DOHH2 (cell line): Measurements from ENCODE around the gene DNAH5.

Source experiments
- H3F3A ChIP-seq: fragments of 200-600 bp; sonication (generic), shearing (Covaris generic); 2 replicates; pipeline ENCODE4 v1.6.0; 2016; ENCODE audit warnings: antibody characterized with exemption, mild to moderate bottlenecking; ENCODE audit not compliant: control insufficient read depth, insufficient read depth
- H3K27ac ChIP-seq: fragments of 200-600 bp; sonication (generic); 2 replicates; pipeline ENCODE4 v1.5.1; 2014; ENCODE audit warnings: low read depth, mild to moderate bottlenecking, low read length, moderate library complexity
- H3K27me3 ChIP-seq: fragments of 200-600 bp; sonication (generic); 2 replicates; pipeline ENCODE4 v1.6.1; 2014; ENCODE audit warnings: mild to moderate bottlenecking, low read length, mixed read lengths; ENCODE audit not compliant: control insufficient read depth
- H3K36me3 ChIP-seq: fragments of 200-600 bp; sonication (generic); 2 replicates; pipeline ENCODE4 v1.6.1; 2014; ENCODE audit warnings: mild to moderate bottlenecking, low read length, moderate library complexity, mixed read lengths; ENCODE audit not compliant: control insufficient read depth
- H3K4me1 ChIP-seq: fragments of 200-600 bp; sonication (generic); 2 replicates; pipeline ENCODE4 v1.6.1; 2014; ENCODE audit warnings: mild to moderate bottlenecking, low read length, mixed read lengths; ENCODE audit not compliant: control insufficient read depth
- H3K4me2 ChIP-seq: fragments of 200-600 bp; sonication (generic); 2 replicates; pipeline ENCODE4 v1.6.0; 2014; ENCODE audit warnings: mild to moderate bottlenecking, low read length, moderate library complexity
- H3K4me3 ChIP-seq: fragments of 200-600 bp; sonication (generic); 2 replicates; pipeline ENCODE4 v1.5.1; 2014; ENCODE audit warnings: mild to moderate bottlenecking, low read length, mixed read lengths
- H3K79me2 ChIP-seq: fragments of 200-600 bp; sonication (generic); 2 replicates; pipeline ENCODE4 v1.6.1; 2014; ENCODE audit warnings: mild to moderate bottlenecking, low read length, mixed read lengths; ENCODE audit not compliant: control insufficient read depth
- H3K9me2 ChIP-seq: fragments of 200-600 bp; sonication (generic); replicated peaks from 2 replicates; pipeline ENCODE4 v1.6.1; 2014; ENCODE audit warnings: mild to moderate bottlenecking, low read length, mixed read lengths; ENCODE audit not compliant: control insufficient read depth
- H3K9me3 ChIP-seq: fragments of 200-600 bp; sonication (generic); 2 replicates; pipeline ENCODE4 v1.6.1; 2014; ENCODE audit warnings: antibody characterized with exemption, low read length, mixed read lengths; ENCODE audit not compliant: control insufficient read depth, insufficient read depth
- H4K20me1 ChIP-seq: fragments of 200-600 bp; sonication (generic); 2 replicates; pipeline ENCODE4 v1.6.0; 2014; ENCODE audit warnings: low read depth, mild to moderate bottlenecking, antibody characterized with exemption, low read length, moderate library complexity; ENCODE audit not compliant: control insufficient read depth, insufficient read depth
- EZH2phosphoT487 ChIP-seq: fragments of 200-600 bp; sonication (generic); IDR thresholded peaks from 2 replicates; pipeline ENCODE4 v1.6.1; 2017; ENCODE audit warnings: borderline replicate concordance, mild to moderate bottlenecking, antibody characterized with exemption, low read length, moderate library complexity, mixed read lengths
- TF ChIP-seq, protein P1 (sequence below): fragments of 200-600 bp; sonication (generic); IDR thresholded peaks from one replicate; pipeline ENCODE4 v1.5.1; 2014; ENCODE audit warnings: antibody characterized with exemption, mild to moderate bottlenecking, low read depth, low read length; ENCODE audit not compliant: poor library complexity, severe bottlenecking

The DNAH5 gene

DNA sequence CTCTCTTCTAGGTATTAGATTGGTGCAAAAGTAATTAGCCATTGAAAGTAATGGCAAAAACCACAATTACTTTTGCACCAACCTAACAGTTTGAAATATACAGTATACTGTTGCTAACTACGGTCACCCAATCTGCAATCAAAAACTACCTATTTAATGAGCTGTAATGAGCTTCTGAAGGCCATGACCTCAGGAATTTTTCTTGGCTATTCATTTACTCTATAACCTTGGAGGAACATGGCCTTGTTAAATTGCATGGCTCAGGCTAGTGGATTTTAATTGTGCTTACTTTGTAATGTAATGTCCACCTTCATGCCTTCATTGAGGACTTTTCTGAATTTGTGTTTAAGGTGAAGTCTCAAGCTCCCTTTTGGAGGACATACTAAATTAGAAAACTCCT, 24.7 kb downstream of the DNAH5 start:
- Histone ChIP-seq H3K27me3 (no peaks in the 10 kb centered on the region), H3K27ac (no peak overlapping the region), H3K9me2 (no peaks in the 10 kb centered on the region), H3K36me3 (no peaks in the 10 kb centered on the region), H3K4me2 (no peak overlapping the region), H3K9me3 (no peaks in the 10 kb centered on the region), H3K4me1 (no peaks in the 10 kb centered on the region), H3F3A (no peaks in the 10 kb centered on the region), H3K4me3 (no peak overlapping the region), H4K20me1 (no peaks in the 10 kb centered on the region), H3K79me2 (no peaks in the 10 kb centered on the region)
- TF ChIP-seq, protein P1, sequence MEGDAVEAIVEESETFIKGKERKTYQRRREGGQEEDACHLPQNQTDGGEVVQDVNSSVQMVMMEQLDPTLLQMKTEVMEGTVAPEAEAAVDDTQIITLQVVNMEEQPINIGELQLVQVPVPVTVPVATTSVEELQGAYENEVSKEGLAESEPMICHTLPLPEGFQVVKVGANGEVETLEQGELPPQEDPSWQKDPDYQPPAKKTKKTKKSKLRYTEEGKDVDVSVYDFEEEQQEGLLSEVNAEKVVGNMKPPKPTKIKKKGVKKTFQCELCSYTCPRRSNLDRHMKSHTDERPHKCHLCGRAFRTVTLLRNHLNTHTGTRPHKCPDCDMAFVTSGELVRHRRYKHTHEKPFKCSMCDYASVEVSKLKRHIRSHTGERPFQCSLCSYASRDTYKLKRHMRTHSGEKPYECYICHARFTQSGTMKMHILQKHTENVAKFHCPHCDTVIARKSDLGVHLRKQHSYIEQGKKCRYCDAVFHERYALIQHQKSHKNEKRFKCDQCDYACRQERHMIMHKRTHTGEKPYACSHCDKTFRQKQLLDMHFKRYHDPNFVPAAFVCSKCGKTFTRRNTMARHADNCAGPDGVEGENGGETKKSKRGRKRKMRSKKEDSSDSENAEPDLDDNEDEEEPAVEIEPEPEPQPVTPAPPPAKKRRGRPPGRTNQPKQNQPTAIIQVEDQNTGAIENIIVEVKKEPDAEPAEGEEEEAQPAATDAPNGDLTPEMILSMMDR = no peak
- no peak for TF ChIP-seq EZH2phosphoT487

DNA sequence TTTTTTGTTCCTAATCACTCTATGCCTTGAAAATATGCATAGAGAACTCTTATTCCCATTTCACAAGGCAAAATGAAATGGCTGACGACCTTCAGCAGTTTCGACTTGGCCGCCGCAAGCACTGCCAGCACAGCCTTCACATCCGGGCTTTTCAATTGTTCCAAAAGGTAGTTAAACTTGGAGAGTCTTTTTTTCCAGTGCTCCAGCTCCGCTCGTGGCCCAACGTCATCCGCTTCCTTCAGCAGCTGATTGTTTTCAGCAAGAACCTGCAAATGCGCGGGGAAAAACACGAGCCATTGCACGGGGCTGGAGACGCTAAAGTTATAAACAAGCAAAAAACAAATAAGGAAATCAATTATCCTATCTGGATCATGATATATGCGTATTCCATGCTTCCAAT, 25.4 kb downstream of the DNAH5 start:
- Histone ChIP-seq H3K9me2 (no peaks in the 10 kb centered on the region), H3F3A (no peaks in the 10 kb centered on the region), H3K36me3 (no peaks in the 10 kb centered on the region), H3K4me3 (no peak overlapping the region), H3K4me2 (no peak overlapping the region), H4K20me1 (no peaks in the 10 kb centered on the region), H3K27me3 (no peaks in the 10 kb centered on the region), H3K9me3 (no peaks in the 10 kb centered on the region), H3K4me1 (no peaks in the 10 kb centered on the region), H3K27ac (no peak overlapping the region), H3K79me2 (no peaks in the 10 kb centered on the region)
- no peak for TF ChIP-seq EZH2phosphoT487
- TF ChIP-seq, protein P1 = no peak

DNA sequence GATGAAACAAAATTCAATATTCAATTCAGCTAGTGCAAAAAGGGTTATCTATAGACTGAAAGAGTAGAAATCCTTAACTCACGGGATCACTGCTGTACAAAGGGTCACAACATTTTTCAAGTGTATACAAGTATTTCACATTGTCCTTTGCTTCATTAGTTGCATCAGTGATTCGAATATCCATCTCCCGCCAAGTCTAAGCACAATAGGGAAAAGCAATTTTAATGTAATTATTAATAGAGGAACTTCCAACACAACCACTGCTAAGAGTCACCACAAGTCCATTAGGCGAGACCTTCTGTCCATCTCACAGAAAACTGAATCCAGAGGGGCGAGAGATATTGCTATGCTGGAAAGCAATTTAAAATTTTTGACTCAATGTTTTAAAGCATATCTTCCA, 27.4 kb downstream of the DNAH5 start:
- Histone ChIP-seq H3K27me3 (no peaks in the 10 kb centered on the region), H3K9me3 (no peaks in the 10 kb centered on the region), H3K9me2 (no peaks in the 10 kb centered on the region), H3K4me3 (no peak overlapping the region), H4K20me1 (no peaks in the 10 kb centered on the region), H3K4me2 (no peak overlapping the region), H3K4me1 (no peaks in the 10 kb centered on the region), H3K79me2 (no peaks in the 10 kb centered on the region), H3K27ac (no peak overlapping the region), H3F3A (no peaks in the 10 kb centered on the region), H3K36me3 (no peaks in the 10 kb centered on the region)
- TF ChIP-seq EZH2phosphoT487 = no peak
- TF ChIP-seq, protein P1 = no peak

DNA sequence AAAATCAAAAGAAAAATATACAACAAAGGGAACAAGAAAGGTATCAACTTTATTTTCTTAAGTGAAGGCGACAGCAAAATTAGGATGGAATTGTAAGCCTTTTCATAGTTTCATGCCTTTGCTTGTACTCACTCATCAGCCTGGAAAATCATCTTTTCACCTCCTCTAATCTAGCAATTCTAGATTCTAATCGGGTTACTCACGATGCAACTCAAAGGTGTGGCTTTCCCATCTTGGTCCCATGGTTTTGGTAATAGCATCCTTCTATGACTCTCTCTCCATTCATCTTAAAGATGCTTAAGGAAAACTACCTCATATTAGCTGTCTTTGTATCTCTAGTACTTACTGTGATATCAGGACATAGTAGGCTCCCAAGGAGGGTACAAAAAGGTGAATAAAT, 30.5 kb downstream of the DNAH5 start:
- no peaks in the 10 kb centered on the region for H3K4me1 ChIP-seq
- H3K4me2 ChIP-seq = no peak overlapping the region
- no peaks in the 10 kb centered on the region for H3K79me2 ChIP-seq
- no peak for TF ChIP-seq EZH2phosphoT487
- TF ChIP-seq, protein P1 = no peak
- H4K20me1 ChIP-seq = no peaks in the 10 kb centered on the region
- H3K27ac ChIP-seq = no peak overlapping the region
- no peak overlapping the region for H3K4me3 ChIP-seq
- no peaks in the 10 kb centered on the region for H3K9me2 ChIP-seq
- H3F3A ChIP-seq = no peaks in the 10 kb centered on the region
- no peaks in the 10 kb centered on the region for H3K9me3 ChIP-seq
- H3K27me3 ChIP-seq = no peaks in the 10 kb centered on the region
- H3K36me3 ChIP-seq = no peaks in the 10 kb centered on the region
